HepG2 (cell line): Measurements from ENCODE around the gene TUBE1. TPM values are rescaled to one million over a fixed set of nuclear protein-coding genes. Genes with fewer than 3 reads are reported as not detected.

Source experiments
- ATAC-seq: fragments of 200-7000 bp; cut with Tn5 transposase; 3 replicates; pipeline ENCODE4 v1.9.1; 2020; ENCODE audit warnings: mild to moderate bottlenecking, moderate library complexity
- BruUV-seq: library from RNA; stranded (reverse); fragments of 400-500 nt; replicated peaks from 2 replicates; lab custom pipeline; 2021; lab: Mats Ljungman, UMichigan
- CTCF ChIA-PET: fragments of 300-600 bp; formaldehyde crosslinking; extraction: SDS; loops from one replicate; lab custom pipeline; 2021; ENCODE audit warnings: low total read pairs, inconsistent platforms, low intra/inter-chr PET ratio; lab: Yijun Ruan, JAX
- POLR2A ChIA-PET: fragments of 350-600 bp; sonication (Branson Sonifier 250); formaldehyde crosslinking; loops from one replicate; lab custom pipeline; 2020; ENCODE audit warnings: antibody characterized with exemption, inconsistent platforms; lab: Yijun Ruan, JAX
- DNase-seq: peaks from one replicate; pipeline ENCODE4 v3.0.0-alpha.2; 2015; ENCODE audit warnings: low spot score
- FAIRE-seq: peaks from 3 replicates; lab custom pipeline; 2011; peaks lifted over from hg19 to GRCh38; lab: Jason Lieb, UNC
- H2AFZ ChIP-seq: one replicate; pipeline ENCODE4 v1.6.1; 2011; ENCODE audit warnings: low read length, inconsistent platforms
- H3K27ac ChIP-seq: fragments of 300-600 bp; 3 replicates; pipeline ENCODE4 v1.8.0; 2011; ENCODE audit warnings: mixed run types, mild to moderate bottlenecking, mixed read lengths, low read length, inconsistent platforms; ENCODE audit not compliant: insufficient read depth; ENCODE audit errors: extremely low read length
- H3K27me3 ChIP-seq, 2 experiments: fragments of 200-600 bp in 1 of 2; 2 replicates in 1 of 2; 3 replicates in 1 of 2; pipeline versions ENCODE4 v1.6.0 to v1.8.0; 2011; ENCODE audit warnings: low read length in 2 of 2, mild to moderate bottlenecking in 2 of 2, moderate library complexity in 2 of 2, inconsistent platforms in 1 of 2; ENCODE audit not compliant: insufficient read depth in 2 of 2, control insufficient read depth in 1 of 2
- H3K36me3 ChIP-seq, 2 experiments: fragments of 200-600 bp in 1 of 2; replicated peaks in 1 of 2; 2 replicates in 1 of 2; 3 replicates in 1 of 2; pipeline versions ENCODE4 v1.5.1 to v1.8.0; 2011; ENCODE audit warnings: low read length in 2 of 2, inconsistent platforms in 1 of 2; ENCODE audit not compliant: insufficient read depth in 2 of 2, control insufficient read depth in 1 of 2
- H3K4me1 ChIP-seq: 2 replicates; pipeline ENCODE4 v1.5.1; 2012; ENCODE audit warnings: low read length, inconsistent platforms; ENCODE audit not compliant: insufficient read depth
- H3K4me2 ChIP-seq: 2 replicates; pipeline ENCODE4 v1.6.0; 2011; ENCODE audit warnings: low read depth, low read length, inconsistent platforms
- H3K4me3 ChIP-seq, 3 experiments: fragments of 200-600 bp in 1 of 3; sonication (generic), shearing (Covaris generic) in 1 of 3; replicated peaks in 1 of 3; 2 replicates each; pipeline ENCODE4 v1.5.1; 2011 to 2016; ENCODE audit warnings: low read length in 3 of 3, inconsistent platforms in 2 of 3, low read depth in 2 of 3, mild to moderate bottlenecking in 2 of 3, control low read depth in 1 of 3, mixed read lengths in 1 of 3; ENCODE audit not compliant: insufficient read depth in 1 of 3
- H3K79me2 ChIP-seq: one replicate; pipeline ENCODE4 v1.6.1; 2011; ENCODE audit warnings: low read length, inconsistent platforms; ENCODE audit not compliant: insufficient read depth
- H3K9ac ChIP-seq: 2 replicates; pipeline ENCODE4 v1.6.0; 2011; ENCODE audit warnings: mild to moderate bottlenecking, low read depth, low read length, inconsistent platforms; ENCODE audit not compliant: insufficient read depth
- H3K9me3 ChIP-seq: 2 replicates; pipeline ENCODE4 v1.5.1; 2012; ENCODE audit warnings: mild to moderate bottlenecking, low read length
- H4K20me1 ChIP-seq: 2 replicates; pipeline ENCODE4 v1.6.0; 2011; ENCODE audit warnings: inconsistent platforms, mild to moderate bottlenecking, low read length, moderate library complexity; ENCODE audit not compliant: insufficient read depth
- ARNT ChIP-seq: fragments of 450-650 bp; IDR thresholded peaks from 2 replicates; pipeline ENCODE4 v1.6.1; 2017
- MTF1 ChIP-seq: sonication (generic); formaldehyde crosslinking; IDR thresholded peaks from 2 replicates; pipeline ENCODE4 v1.5.0; 2020; ENCODE audit warnings: missing genetic modification reagents
- NR1H2 ChIP-seq: sonication (generic); formaldehyde crosslinking; IDR thresholded peaks from 2 replicates; pipeline ENCODE4 v1.8.1; 2022; ENCODE audit warnings: low read depth, missing genetic modification reagents, borderline replicate concordance
- PHF8 ChIP-seq: sonication (generic); formaldehyde crosslinking; IDR thresholded peaks from 2 replicates; pipeline ENCODE4 v1.5.0; 2020; ENCODE audit warnings: missing genetic modification reagents
- POGZ ChIP-seq: sonication (generic); formaldehyde crosslinking; IDR thresholded peaks from 2 replicates; pipeline ENCODE4 v1.4.0; 2020; ENCODE audit warnings: mild to moderate bottlenecking, missing genetic modification reagents
- PPARG ChIP-seq: conservative IDR thresholded peaks from 2 replicates; pipeline ENCODE4 v1.6.1; 2016; ENCODE audit warnings: missing biosample characterization, missing genetic modification reagents
- TBX2 ChIP-seq: sonication (generic); formaldehyde crosslinking; IDR thresholded peaks from 2 replicates; pipeline ENCODE4 v1.5.0; 2020; ENCODE audit warnings: missing genetic modification reagents, mild to moderate bottlenecking, borderline replicate concordance
- TRIM24 ChIP-seq: sonication (generic); formaldehyde crosslinking; IDR thresholded peaks from 2 replicates; pipeline ENCODE4 v1.8.0; 2022; ENCODE audit warnings: mild to moderate bottlenecking, missing genetic modification reagents
- TSC22D2 ChIP-seq: sonication (generic); formaldehyde crosslinking; IDR thresholded peaks from 2 replicates; pipeline ENCODE4 v1.5.1; 2020; ENCODE audit warnings: missing genetic modification reagents, mild to moderate bottlenecking, borderline replicate concordance
- XRCC5 ChIP-seq: fragments of 200-400 bp; formaldehyde crosslinking; optimal IDR thresholded peaks from 2 replicates; pipeline ENCODE3; 2017; ENCODE audit warnings: mild to moderate bottlenecking, low read length
- ZFP37 ChIP-seq: sonication (generic); formaldehyde crosslinking; IDR thresholded peaks from 2 replicates; pipeline ENCODE4 v1.4.0; 2020; ENCODE audit warnings: missing genetic modification reagents, borderline replicate concordance
- ZIK1 ChIP-seq: sonication (generic); formaldehyde crosslinking; IDR thresholded peaks from 2 replicates; pipeline ENCODE4 v1.5.0; 2020; ENCODE audit warnings: mild to moderate bottlenecking, low read depth, missing genetic modification reagents, borderline replicate concordance
- ZKSCAN8 ChIP-seq: IDR thresholded peaks from 2 replicates; pipeline ENCODE4 v1.6.1; 2016; ENCODE audit warnings: borderline replicate concordance, missing genetic modification reagents, missing compliant biosample characterization
- ZNF30 ChIP-seq: sonication (generic); formaldehyde crosslinking; IDR thresholded peaks from 2 replicates; pipeline ENCODE4 v1.5.0; 2020; ENCODE audit warnings: mild to moderate bottlenecking, missing genetic modification reagents
- ZNF337 ChIP-seq: sonication (generic); formaldehyde crosslinking; IDR thresholded peaks from 2 replicates; pipeline ENCODE4 v1.5.1; 2020; ENCODE audit warnings: missing genetic modification reagents, low read depth, mild to moderate bottlenecking, borderline replicate concordance
- ZNF773 ChIP-seq: sonication (generic); formaldehyde crosslinking; IDR thresholded peaks from 2 replicates; pipeline ENCODE4 v1.4.0; 2020; ENCODE audit warnings: missing genetic modification reagents, borderline replicate concordance
- ZNF891 ChIP-seq: sonication (generic); formaldehyde crosslinking; IDR thresholded peaks from 2 replicates; pipeline ENCODE4 v1.5.0; 2020; ENCODE audit warnings: mild to moderate bottlenecking, missing genetic modification reagents
- WGBS: methylation state at CpG from one replicate; pipeline ENCODE4 v1.1.6; 2017; ENCODE audit warnings: low lambda C conversion rate; 5-methylcytosine and 5-hydroxymethylcytosine counted together
- in situ Hi-C: cut with HindIII; loops from 2 replicates; pipeline ENCODE4 v1.10.0; 2017; ENCODE audit warnings: low pct_unique_long_range_greater_than_20kb; ENCODE audit not compliant: extremely low pct_ligation_motif_present
- intact Hi-C: fragments of 100-400 bp; cut with micrococcal nuclease; formaldehyde crosslinking; loops from one replicate; pipeline ENCODE4 v1.10.0; 2022; ENCODE audit not compliant: unreplicated experiment
- polyA plus RNA-seq, 8 experiments: library from polyadenylated mRNA; depleted of rRNA in 3 of 8; stranded (reverse) in 7 of 8; unstranded in 1 of 8; fragments of >200 nt; fragmentation: Illumina TruSeq in 4 of 8; extraction: Trizol in 4 of 8; gene quantifications; 2 replicates each; pipeline versions ENCODE4 v1.2.1 to v1.2.3, GENCODE V29; 2011 to 2016; ENCODE audit warnings: low read depth in 4 of 8, missing spikeins in 1 of 8, mixed read lengths in 1 of 8; ENCODE audit not compliant: insufficient read depth in 1 of 8
- total RNA-seq, 5 experiments: library from RNA; depleted of rRNA; stranded (reverse); fragments of >200 nt; fragmentation: Illumina TruSeq; extraction: Trizol; gene quantifications; 2 replicates each; pipeline ENCODE4 v1.2.3, GENCODE V29; 2016; ENCODE audit warnings: low read depth in 1 of 5
- TF ChIP-seq, protein P1 (sequence below): sonication (generic); formaldehyde crosslinking; IDR thresholded peaks from 2 replicates; pipeline ENCODE4 v1.4.0; 2020; ENCODE audit warnings: mild to moderate bottlenecking, missing genetic modification reagents
- TF ChIP-seq, protein P2 (sequence below): IDR thresholded peaks from 2 replicates; pipeline ENCODE4 v1.6.1; 2016; ENCODE audit warnings: missing compliant biosample characterization, missing genetic modification reagents, borderline replicate concordance

TUBE1 gene
- total and polyA plus RNA-seq, 2 of the 13 experiments (the other 11 are each of a cell fraction or from before 2014, with no cell fraction given): 17.3 to 22.6 TPM

DNA sequence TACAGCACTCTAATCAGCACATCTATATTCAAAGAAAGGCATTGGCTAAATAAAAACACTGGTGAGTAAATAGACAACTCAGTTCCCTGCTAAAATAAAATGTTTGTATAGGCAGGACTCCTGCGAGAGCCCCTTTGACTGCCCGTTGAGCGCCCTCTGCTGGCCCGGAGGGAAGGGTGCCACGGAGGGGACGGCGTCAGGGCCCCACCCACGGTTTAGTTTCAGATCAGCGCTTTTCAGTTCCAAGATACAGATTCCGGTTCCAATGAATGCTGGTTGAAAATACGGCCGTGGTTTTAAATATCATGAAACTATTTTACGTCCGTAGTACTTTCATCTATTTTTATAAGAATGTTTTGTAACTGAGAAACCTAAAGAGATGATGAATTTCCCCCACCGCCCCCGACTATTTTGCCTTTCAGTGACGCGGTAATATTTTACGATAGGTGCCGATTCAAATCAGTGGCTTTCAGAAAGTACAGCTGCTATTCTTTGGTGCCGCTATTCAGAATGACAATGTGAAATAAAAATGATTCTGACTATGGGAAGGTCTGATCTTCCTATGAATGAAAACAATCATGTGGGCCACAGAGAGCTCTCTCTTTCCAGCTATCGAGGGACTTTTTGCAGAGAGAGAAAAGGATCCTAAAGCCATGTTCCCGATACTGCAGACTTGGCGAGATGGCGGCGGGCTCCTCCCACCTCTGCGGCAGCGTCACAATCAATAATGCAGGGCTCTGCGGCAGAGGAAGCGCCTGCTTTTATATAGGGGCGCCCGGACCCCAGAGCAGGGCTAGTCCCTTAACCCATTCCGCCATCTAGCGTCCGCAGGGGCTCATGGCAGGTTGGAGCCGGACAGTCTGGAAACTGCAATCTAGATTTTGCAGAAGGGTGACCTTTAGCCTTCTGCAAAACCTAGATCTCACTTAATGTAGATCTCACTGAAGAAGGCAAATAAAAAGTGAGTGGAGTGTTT is 44.0 kb downstream of the TUBE1 start:
- no peaks in the 10 kb centered on the region for H4K20me1 ChIP-seq
- CTCF ChIA-PET: interaction anchor here (1.0 to 2.8 kb wide), 7 partner anchors 14 to 784 kb away, joined by 3 to 35 read pairs (median 4); a partner anchor contains a TSS
- peak overlapping the region; percentile 62 to 93 (median 81) for H3K4me3 ChIP-seq
- H3K27me3 ChIP-seq: no peaks in the 10 kb centered on the region; a peak in 1 of 5 replicates
- no peaks in the 10 kb centered on the region for H3K9me3 ChIP-seq
- POLR2A ChIA-PET: no interaction called here
- DNase-seq (peak; percentile 86), ATAC-seq (peak; percentile 98), FAIRE-seq (peak; percentile 90)
- peak overlapping the region; percentile 91 for H2AFZ ChIP-seq
- H3K4me1 ChIP-seq: peaks cover 4% of the 10 kb centered on the region; the same call in 1 of the 2 replicates
- H3K4me2 ChIP-seq: peak overlapping the region; percentile 96
- H3K79me2 ChIP-seq: no peaks in the 10 kb centered on the region
- no TSS peak for BruUV-seq
- in situ Hi-C loops: no loop called here
- WGBS: under 1% methylated on average over 35 of the region's 36 CpGs
- peak overlapping the region; percentile 31 for H3K27ac ChIP-seq
- H3K36me3 ChIP-seq: no peaks in the 10 kb centered on the region
- peak overlapping the region; percentile 58 for H3K9ac ChIP-seq
- intact Hi-C loops: loop anchor here (1.0 kb wide), 4 partner anchors 14 to 333 kb away; no protein-coding TSS in a partner anchor
- peak; percentile 52; the same call in 1 of the 2 replicates for TF ChIP-seq ZKSCAN8 (CRISPR knock-in tag)
- peak; percentile 19; the same call in 1 of the 2 replicates for TF ChIP-seq TBX2 (CRISPR knock-in tag)
- peak; percentile 26; the same call in 1 of the 2 replicates for TF ChIP-seq PPARG (CRISPR knock-in tag)
- TF ChIP-seq MTF1: no peak
- TF ChIP-seq, protein P1, sequence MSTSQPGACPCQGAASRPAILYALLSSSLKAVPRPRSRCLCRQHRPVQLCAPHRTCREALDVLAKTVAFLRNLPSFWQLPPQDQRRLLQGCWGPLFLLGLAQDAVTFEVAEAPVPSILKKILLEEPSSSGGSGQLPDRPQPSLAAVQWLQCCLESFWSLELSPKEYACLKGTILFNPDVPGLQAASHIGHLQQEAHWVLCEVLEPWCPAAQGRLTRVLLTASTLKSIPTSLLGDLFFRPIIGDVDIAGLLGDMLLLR: no peak
- no peak for TF ChIP-seq TRIM24 (CRISPR knock-in tag)
- TF ChIP-seq ZNF337 (CRISPR knock-in tag): 0 out of 2 replicates have a peak, but pooled peaks have one; percentile 48
- TF ChIP-seq ZNF773 (CRISPR knock-in tag): no peak
- no peak for TF ChIP-seq NR1H2 (CRISPR knock-in tag)
- TF ChIP-seq PHF8 (CRISPR knock-in tag): no peak
- no peak for TF ChIP-seq ZFP37 (CRISPR knock-in tag)
- no peak for TF ChIP-seq ZNF30 (CRISPR knock-in tag)
- no peak for TF ChIP-seq ZIK1 (CRISPR knock-in tag)
- TF ChIP-seq, protein P2, sequence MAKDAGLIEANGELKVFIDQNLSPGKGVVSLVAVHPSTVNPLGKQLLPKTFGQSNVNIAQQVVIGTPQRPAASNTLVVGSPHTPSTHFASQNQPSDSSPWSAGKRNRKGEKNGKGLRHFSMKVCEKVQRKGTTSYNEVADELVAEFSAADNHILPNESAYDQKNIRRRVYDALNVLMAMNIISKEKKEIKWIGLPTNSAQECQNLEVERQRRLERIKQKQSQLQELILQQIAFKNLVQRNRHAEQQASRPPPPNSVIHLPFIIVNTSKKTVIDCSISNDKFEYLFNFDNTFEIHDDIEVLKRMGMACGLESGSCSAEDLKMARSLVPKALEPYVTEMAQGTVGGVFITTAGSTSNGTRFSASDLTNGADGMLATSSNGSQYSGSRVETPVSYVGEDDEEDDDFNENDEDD: 0 out of 2 replicates have a peak, but pooled peaks have one; percentile 16
- no peak for TF ChIP-seq ARNT
- TF ChIP-seq XRCC5: peak; percentile 92
- peak; percentile 77; the same call in 1 of the 2 replicates for TF ChIP-seq TSC22D2 (CRISPR knock-in tag)
- peak; percentile 90 for TF ChIP-seq POGZ (CRISPR knock-in tag)
- no peak for TF ChIP-seq ZNF891
